Left ventricle myocardium inferior (tissue), 1 donor: ENCODE data around the gene THUMPD1. TPM values are rescaled to one million over a fixed set of nuclear protein-coding genes. Genes with fewer than 3 reads are reported as not detected.

Source experiments
- DNase-seq: peaks from one replicate; pipeline ENCODE4 v3.0.0-alpha.2; 2020
- H3K27ac ChIP-seq: fragments of 200-600 bp; replicated peaks from 2 replicates; pipeline ENCODE4 v1.8.0; 2021
- H3K27me3 ChIP-seq: fragments of 200-600 bp; 2 replicates; pipeline ENCODE4 v1.8.0; 2021; ENCODE audit warnings: low read depth
- H3K36me3 ChIP-seq: fragments of 200-600 bp; 2 replicates; pipeline ENCODE4 v1.8.0; 2021
- H3K4me1 ChIP-seq: fragments of 200-600 bp; 2 replicates; pipeline ENCODE4 v1.8.0; 2021
- H3K4me3 ChIP-seq: fragments of 200-600 bp; 2 replicates; pipeline ENCODE4 v1.8.0; 2021; ENCODE audit warnings: mild to moderate bottlenecking, moderate library complexity
- H3K9me3 ChIP-seq: fragments of 200-600 bp; replicated peaks from 2 replicates; pipeline ENCODE4 v1.8.0; 2021
- CTCF ChIP-seq: fragments of 200-600 bp; IDR thresholded peaks from 2 replicates; pipeline ENCODE4 v1.8.0; 2021; ENCODE audit warnings: antibody characterized with exemption, mild to moderate bottlenecking, borderline replicate concordance
- intact Hi-C: fragments of 100-400 bp; cut with micrococcal nuclease; formaldehyde crosslinking; loops from one replicate; pipeline ENCODE4 v1.11.0; 2022
- total RNA-seq: library from RNA; stranded (reverse); fragmentation: NEBNext Ultra II Directional; extraction: Animal tissue kit (Norgen Biotek cat#: 25700); gene quantifications from one replicate; pipeline ENCODE4 v1.2.1, GENCODE V29; 2021
- donor health status: DM: no; HTN: yes; CAD: no; lungs with severe emphysema.

The THUMPD1 gene
- total RNA-seq, 1 donor from 2014 or later, result 18.3 TPM

DNA sequence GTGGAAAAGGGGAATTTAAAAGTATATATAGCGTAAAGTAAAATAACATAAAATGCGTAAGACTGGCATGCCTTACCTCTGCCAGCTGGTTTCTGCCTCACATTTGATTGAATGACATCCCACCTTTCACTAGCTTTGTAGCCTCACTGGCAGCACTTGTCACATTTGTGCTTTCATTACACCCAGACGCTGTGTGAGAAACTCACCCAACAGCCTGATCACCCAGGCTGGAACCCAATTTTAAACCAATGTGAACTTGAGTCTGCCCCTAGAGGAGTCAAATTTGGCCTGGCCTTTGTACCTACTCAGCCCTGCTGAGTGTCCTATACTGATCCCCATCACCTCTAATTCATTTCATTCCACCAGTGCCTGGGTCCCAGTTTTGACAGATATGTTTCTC, 4.8 kb upstream of the THUMPD1 start:
- intact Hi-C loops, result no loop called here
- H3K4me1 ChIP-seq, result peaks cover 2% of the 10 kb centered on the region
- H3K9me3 ChIP-seq, result peaks cover 17% of the 10 kb centered on the region
- DNase-seq, result no peak
- no peak overlapping the region for H3K4me3 ChIP-seq
- H3K27me3 ChIP-seq, result no peaks in the 10 kb centered on the region
- H3K27ac ChIP-seq, result no peak overlapping the region
- H3K36me3 ChIP-seq, result no peaks in the 10 kb centered on the region
- TF ChIP-seq CTCF, result no peak

- TF ChIP-seq CTCF, result no peak
- peaks cover 17% of the 10 kb centered on the region for H3K9me3 ChIP-seq
- intact Hi-C loops, result no loop called here
- peaks cover 16% of the 10 kb centered on the region for H3K4me1 ChIP-seq
- no peak for DNase-seq
- H3K4me3 ChIP-seq, result no peak overlapping the region
- no peak overlapping the region for H3K27ac ChIP-seq
- no peaks in the 10 kb centered on the region for H3K27me3 ChIP-seq
- no peaks in the 10 kb centered on the region for H3K36me3 ChIP-seq
Measured at GRCh38 chr16:20744922-20745440, 3.4 kb upstream of the THUMPD1 start.

GRCh38 chr16:20743591-20743990, 2.0 kb upstream of the THUMPD1 start:
- intact Hi-C loops, result no loop called here
- Histone ChIP-seq H3K27ac (no peak overlapping the region), H3K4me1 (peaks cover 30% of the 10 kb centered on the region)

GRCh38 chr16:20740901-20741521, 607 bp downstream of the THUMPD1 start:
- H3K4me3 ChIP-seq, result peak overlapping the region; percentile 90
- DNase-seq, result peak; percentile 91
- no peak for TF ChIP-seq CTCF
- no peaks in the 10 kb centered on the region for H3K27me3 ChIP-seq
- peaks cover 30% of the 10 kb centered on the region for H3K36me3 ChIP-seq
- peak overlapping the region; percentile 97 for H3K27ac ChIP-seq
- no peaks in the 10 kb centered on the region for H3K9me3 ChIP-seq
- intact Hi-C loops, result no loop called here
- H3K4me1 ChIP-seq, result peaks cover 35% of the 10 kb centered on the region

More at GRCh38 chr16:20743591-20743990, 2.0 kb upstream of the THUMPD1 start:
- H3K9me3 ChIP-seq, result peaks cover 17% of the 10 kb centered on the region
- H3K4me3 ChIP-seq, result no peak overlapping the region
- H3K27me3 ChIP-seq, result no peaks in the 10 kb centered on the region
- no peak for TF ChIP-seq CTCF
- DNase-seq, result no peak
- peaks cover 4% of the 10 kb centered on the region for H3K36me3 ChIP-seq

GRCh38 chr16:20740007-20740883, 1.4 kb downstream of the THUMPD1 start:
- H3K36me3 ChIP-seq, result peaks cover 38% of the 10 kb centered on the region
- H3K4me1 ChIP-seq, result peaks cover 35% of the 10 kb centered on the region
- no peak for DNase-seq
- peak; percentile 44 for TF ChIP-seq CTCF
- H3K27ac ChIP-seq, result peak overlapping the region; percentile 97
- H3K4me3 ChIP-seq, result peak overlapping the region; percentile 90
- no peaks in the 10 kb centered on the region for H3K27me3 ChIP-seq
- intact Hi-C loops, result no loop called here
- no peaks in the 10 kb centered on the region for H3K9me3 ChIP-seq
